Endodermal cell (in vitro differentiated cells): ENCODE measurements around the gene SC5D. TPM values are rescaled to one million over a fixed set of nuclear protein-coding genes. Genes with fewer than 3 reads are reported as not detected.

Experiments
- DNase-seq: peaks from one replicate; pipeline ENCODE4 v3.0.0-alpha.2; 2017
- H3K27ac ChIP-seq: 2 replicates; pipeline ENCODE4 v1.5.1; 2013; ENCODE audit warnings: mild to moderate bottlenecking, low read depth, low read length, moderate library complexity
- H3K27me3 ChIP-seq: 2 replicates; pipeline ENCODE4 v1.6.1; 2013; ENCODE audit warnings: mild to moderate bottlenecking, low read length, moderate library complexity; ENCODE audit not compliant: insufficient read depth, control insufficient read depth, poor library complexity, severe bottlenecking
- H3K36me3 ChIP-seq: 2 replicates; pipeline ENCODE4 v1.7.0; 2013; ENCODE audit warnings: mild to moderate bottlenecking, low read length, moderate library complexity; ENCODE audit not compliant: control insufficient read depth, insufficient read depth
- H3K4me1 ChIP-seq: one replicate; pipeline ENCODE4 v1.7.0; 2013; ENCODE audit warnings: low read length; ENCODE audit not compliant: control insufficient read depth, insufficient read depth
- H3K4me3 ChIP-seq: 2 replicates; pipeline ENCODE4 v1.5.1; 2013; ENCODE audit warnings: mild to moderate bottlenecking, low read length, moderate library complexity
- H3K9ac ChIP-seq: 2 replicates; pipeline ENCODE4 v1.6.1; 2013; ENCODE audit warnings: mild to moderate bottlenecking, low read length, moderate library complexity; ENCODE audit not compliant: poor library complexity, severe bottlenecking; ENCODE audit errors: extremely low read depth
- H3K9me3 ChIP-seq: 2 replicates; pipeline ENCODE4 v1.6.1; 2013; ENCODE audit warnings: mild to moderate bottlenecking, low read length, moderate library complexity; ENCODE audit not compliant: control insufficient read depth
- H3K27ac Mint-ChIP-seq: 2 replicates; pipeline ENCODE4 v1.8.0; 2020; ENCODE audit warnings: mixed read lengths
- H3K27me3 Mint-ChIP-seq: 2 replicates; pipeline ENCODE4 v1.8.0; 2021; ENCODE audit warnings: mild to moderate bottlenecking, mixed read lengths; ENCODE audit not compliant: insufficient read depth
- H3K36me3 Mint-ChIP-seq: 2 replicates; pipeline ENCODE4 v1.8.0; 2020; ENCODE audit warnings: low read depth, mixed read lengths
- H3K4me1 Mint-ChIP-seq: 2 replicates; pipeline ENCODE4 v1.8.0; 2020; ENCODE audit warnings: mixed read lengths
- H3K4me3 Mint-ChIP-seq: 2 replicates; pipeline ENCODE4 v1.8.0; 2020; ENCODE audit warnings: mild to moderate bottlenecking, moderate library complexity, mixed read lengths
- H3K9me3 Mint-ChIP-seq: 2 replicates; pipeline ENCODE4 v1.8.0; 2020; ENCODE audit warnings: mild to moderate bottlenecking, mixed read lengths
- CTCF ChIP-seq: fragments of 200-600 bp; sonication (generic); conservative IDR thresholded peaks from 2 replicates; pipeline ENCODE4 v1.5.0; 2021; ENCODE audit warnings: antibody characterized with exemption, mild to moderate bottlenecking
- WGBS, 2 experiments: methylation state at CpG; one replicate each; pipeline versions ENCODE4 v1.1.5 to v1.1.7; 2013; ENCODE audit warnings: missing lambda C conversion rate in 2 of 2, mixed read lengths in 1 of 2; ENCODE audit not compliant: insufficient coverage in 1 of 2, insufficient read length in 1 of 2; 5-methylcytosine and 5-hydroxymethylcytosine counted together
- total RNA-seq, 2 donors: library from RNA; stranded (reverse); fragmentation: NEBNext Ultra II Directional in 1 of 2; extraction: Animal tissue kit (Norgen Biotek cat#: 25700) in 1 of 2; gene quantifications; 2 replicates in 1 of 2; 3 replicates in 1 of 2; pipeline ENCODE4 v1.2.1, GENCODE V29; 2021

SC5D gene
- total RNA-seq, 2 donors from 2014 or later, result 66.0 to 70.9 TPM

GRCh38 chr11:121282386-121282785 is 10.2 kb upstream of the SC5D start:
- Mint-ChIP-seq H3K36me3 (peaks cover 17% of the 10 kb centered on the region), H3K27me3 (peaks cover 56% of the 10 kb centered on the region), H3K9me3 (peaks cover 50% of the 10 kb centered on the region), H3K4me3 (no peak overlapping the region), H3K4me1 (peaks cover 37% of the 10 kb centered on the region), H3K27ac (no peak overlapping the region)
- WGBS, 2 experiments, result 83 to 86% methylated on average over 3 to 4 of the region's 4 CpGs
- peaks cover 43% of the 10 kb centered on the region for H3K9me3 ChIP-seq
- peaks cover 17% of the 10 kb centered on the region for H3K4me1 ChIP-seq
- no peak overlapping the region for H3K4me3 ChIP-seq
- peaks cover 8% of the 10 kb centered on the region for H3K27me3 ChIP-seq
- H3K27ac ChIP-seq, result no peak overlapping the region
- no peaks in the 10 kb centered on the region for H3K36me3 ChIP-seq
- no peak overlapping the region for H3K9ac ChIP-seq
- no peak for DNase-seq
- TF ChIP-seq CTCF, result no peak

GRCh38 chr11:121282886-121283502 is 9.6 kb upstream of the SC5D start:
- H3K9ac ChIP-seq, result no peak overlapping the region
- Mint-ChIP-seq H3K27ac (peak overlapping the region; percentile 67), H3K9me3 (peaks cover 44% of the 10 kb centered on the region), H3K4me1 (peaks cover 39% of the 10 kb centered on the region), H3K4me3 (peak overlapping the region; percentile 31), H3K27me3 (peaks cover 50% of the 10 kb centered on the region), H3K36me3 (peaks cover 13% of the 10 kb centered on the region)
- peak overlapping the region; percentile 54 for H3K4me3 ChIP-seq
- peaks cover 17% of the 10 kb centered on the region for H3K4me1 ChIP-seq
- DNase-seq, result no peak
- no peak overlapping the region for H3K27ac ChIP-seq
- TF ChIP-seq CTCF, result no peak
- H3K9me3 ChIP-seq, result peaks cover 37% of the 10 kb centered on the region
- H3K27me3 ChIP-seq, result peaks cover 8% of the 10 kb centered on the region
- 77 to 79% methylated on average over 2 to 4 of the region's 4 CpGs for WGBS, 2 experiments
- H3K36me3 ChIP-seq, result no peaks in the 10 kb centered on the region

- Mint-ChIP-seq H3K27ac (no peak overlapping the region), H3K36me3 (peaks cover 2% of the 10 kb centered on the region), H3K9me3 (peaks cover 4% of the 10 kb centered on the region), H3K27me3 (peaks cover 7% of the 10 kb centered on the region), H3K4me1 (peaks cover 35% of the 10 kb centered on the region), H3K4me3 (no peak overlapping the region)
- Histone ChIP-seq H3K27me3 (no peaks in the 10 kb centered on the region), H3K36me3 (no peaks in the 10 kb centered on the region), H3K4me1 (peaks cover 4% of the 10 kb centered on the region), H3K9ac (no peak overlapping the region), H3K27ac (no peak overlapping the region), H3K9me3 (no peaks in the 10 kb centered on the region), H3K4me3 (no peak overlapping the region)
- no peak for DNase-seq
- 93 to 100% methylated on average over 1 to 3 of the region's 3 CpGs for WGBS, 2 experiments
- no peak for TF ChIP-seq CTCF
Measured at GRCh38 chr11:121291319-121291718, 1.3 kb upstream of the SC5D start.
